ENCODE results near the gene SERTAD3.
A peak's percentile ranks its signal among the peaks of the same experiment; 100 is the strongest.
"Not testable (repeated sequence)": the region's sequence is repeated elsewhere in the genome, so short reads cannot be mapped to it uniquely, and the experiment has no call there.

The SERTAD3 gene

DNA sequence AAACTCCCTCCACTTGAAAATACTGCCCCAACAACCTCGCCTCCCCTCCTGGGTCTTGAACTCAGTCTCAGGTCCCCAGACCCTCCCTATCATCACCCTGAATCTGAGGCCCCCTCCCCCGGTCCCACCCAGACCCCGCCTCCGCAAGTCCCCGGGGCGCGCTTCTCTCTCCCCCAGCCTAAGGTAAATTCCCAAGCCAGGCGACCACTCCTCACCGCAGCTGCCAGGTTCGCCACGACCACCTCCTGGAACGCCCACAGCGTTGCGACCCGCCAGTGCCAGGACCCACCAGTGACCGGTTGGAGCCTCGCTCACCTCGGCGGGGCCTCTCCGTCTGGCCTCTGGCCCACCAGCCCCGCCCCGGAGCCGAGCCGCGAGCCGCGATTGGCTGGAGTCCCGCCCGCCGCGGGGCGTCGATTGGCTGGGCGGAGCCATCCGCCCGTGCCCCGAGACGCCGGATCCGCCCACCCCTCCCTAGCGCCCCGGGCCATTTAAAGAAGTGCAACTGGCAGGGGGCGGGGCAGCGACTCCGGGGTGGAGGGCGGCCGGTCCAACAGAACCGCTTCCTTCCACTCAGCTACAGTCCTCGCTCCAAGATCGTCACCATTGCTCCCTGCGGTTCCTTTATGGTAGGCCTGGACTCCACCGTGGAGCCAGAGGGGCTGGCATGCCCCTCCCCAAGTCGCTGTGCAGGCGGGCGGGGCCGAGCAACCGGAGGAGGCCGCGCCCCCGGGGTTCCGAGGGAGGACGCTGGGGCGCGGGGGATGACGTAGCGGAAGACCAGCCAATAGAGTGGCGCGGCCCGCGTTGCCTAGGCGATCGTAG lies at the start of gene SERTAD3:
SERTAD3 (minus strand) TSS at position 336 of the 825 bp plus-strand sequence. CDS start 2,255 bp downstream, outside the sequence.
- peak; percentile 95 for DNase-seq

DNA sequence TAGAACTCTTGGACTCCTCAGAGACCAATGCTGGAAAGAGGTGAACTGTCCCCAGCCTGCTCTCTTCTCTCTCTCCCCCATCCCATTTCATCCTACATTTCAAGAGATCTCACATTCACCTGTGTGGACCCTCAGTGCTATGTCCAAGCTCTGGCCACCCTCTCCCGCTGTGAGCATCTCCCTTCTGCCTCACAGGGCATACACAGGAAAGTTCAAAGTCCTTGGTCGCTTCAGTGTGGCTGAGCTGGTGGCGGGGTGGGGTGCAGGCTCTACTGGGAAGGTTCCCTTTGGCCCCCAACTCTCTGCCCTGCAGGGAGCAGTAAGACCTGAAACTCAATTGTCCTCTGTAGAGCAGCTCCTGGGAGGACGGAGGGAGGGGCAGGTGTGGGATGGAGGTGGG lies 49.6 kb upstream of the SERTAD3 start:
- no peak for DNase-seq

DNA sequence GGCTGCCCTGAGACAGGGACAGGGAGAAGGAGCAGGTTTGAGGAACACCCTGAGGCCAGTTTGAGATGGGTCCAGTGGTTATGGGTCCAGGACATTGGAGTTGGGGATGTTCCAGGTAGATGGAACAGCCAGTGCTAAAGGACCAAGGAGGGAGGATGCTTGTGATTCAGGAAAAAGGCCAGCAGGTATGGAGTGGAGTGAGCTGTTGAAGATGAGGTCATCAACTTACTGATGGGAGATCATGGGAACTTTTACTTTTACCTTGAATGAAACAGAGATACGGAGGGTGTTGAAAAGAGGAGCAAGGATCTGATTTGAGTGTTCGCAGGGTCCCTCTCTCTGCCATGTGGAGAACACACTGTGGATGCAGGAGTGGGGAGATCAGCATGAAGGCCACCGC lies 48.1 kb upstream of the SERTAD3 start:
- no peak for DNase-seq

GRCh38 chr19:40489882-40490230 lies 45.7 kb upstream of the SERTAD3 start:
- no peak for DNase-seq

GRCh38 chr19:40486017-40486416 lies 41.9 kb upstream of the SERTAD3 start:
- DNase-seq, result no peak

- not testable (repeated sequence) for DNase-seq
Observed at GRCh38 chr19:40475878-40476644, 31.9 kb upstream of the SERTAD3 start.

GRCh38 chr19:40474737-40475136 lies 30.6 kb upstream of the SERTAD3 start:
- DNase-seq, result no peak

DNA sequence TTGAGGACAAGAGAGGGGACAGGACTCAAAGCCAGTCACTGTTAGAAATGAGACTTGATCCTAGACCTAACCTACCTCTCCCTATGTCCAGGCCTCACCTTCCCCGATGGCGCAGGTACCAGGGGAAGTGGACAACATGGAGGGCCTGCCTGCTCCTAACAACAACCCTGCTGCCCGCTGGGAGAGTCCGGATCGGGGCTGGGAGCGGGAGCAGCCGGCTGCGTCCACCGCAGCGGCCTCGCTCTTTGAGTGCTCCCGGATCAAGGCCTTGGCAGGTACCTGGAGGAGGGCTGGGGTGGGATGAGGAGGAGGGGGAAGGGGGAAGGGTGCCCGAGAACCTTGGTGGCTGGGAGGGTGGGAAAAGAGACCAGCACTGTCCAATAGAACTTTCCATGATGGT lies 28.4 kb upstream of the SERTAD3 start:
- DNase-seq, result no peak

- DNase-seq, result no peak
Observed at GRCh38 chr19:40471111-40471510, 27.0 kb upstream of the SERTAD3 start.

- no peak for DNase-seq
Observed at GRCh38 chr19:40469011-40469410, 24.9 kb upstream of the SERTAD3 start.

- DNase-seq, result no peak
Observed at GRCh38 chr19:40466985-40467734, 23.0 kb upstream of the SERTAD3 start, which contains the start of gene SPTBN4. Gene SPTBN4, plus strand, starts transcription at chr19:40467001. Its CDS starts 5,621 bp downstream, at chr19:40472622.

DNA sequence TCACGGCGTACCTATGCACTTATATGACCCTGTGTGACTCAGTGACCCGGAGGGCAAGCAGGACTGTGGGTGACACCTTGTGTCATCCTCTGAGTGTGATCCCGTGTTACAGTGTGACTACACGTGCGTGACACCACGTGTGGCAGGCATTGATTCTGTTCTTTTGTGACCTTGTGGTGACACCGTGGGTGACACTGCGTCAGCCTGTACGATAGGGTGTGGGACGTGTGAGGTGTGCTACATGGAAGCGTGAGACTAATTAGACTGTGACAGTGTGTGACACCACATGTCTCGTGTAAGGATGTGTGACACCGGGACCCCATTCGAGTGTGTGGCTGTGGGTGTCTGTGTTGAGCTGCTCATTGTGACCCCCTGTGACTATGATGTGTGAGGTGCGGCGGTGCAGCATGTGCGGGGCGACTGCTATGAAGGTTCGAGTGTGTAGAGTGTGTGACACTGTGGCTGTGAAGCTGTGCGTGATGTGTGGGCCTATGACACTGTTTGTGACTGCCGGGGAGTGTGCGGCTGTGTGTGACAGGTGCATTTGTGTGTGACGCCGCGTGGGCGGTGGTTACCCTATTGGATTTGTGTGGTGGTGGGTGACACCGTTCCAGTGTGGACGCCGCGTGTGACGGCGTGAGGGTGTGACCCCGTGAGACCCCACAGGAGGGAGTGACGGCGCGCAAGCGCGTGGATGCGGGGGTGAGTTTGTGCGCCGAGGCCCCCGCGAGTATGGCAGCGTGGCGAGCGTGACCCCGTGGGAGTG lies 22.3 kb upstream of the SERTAD3 start:
- DNase-seq, result no peak

DNA sequence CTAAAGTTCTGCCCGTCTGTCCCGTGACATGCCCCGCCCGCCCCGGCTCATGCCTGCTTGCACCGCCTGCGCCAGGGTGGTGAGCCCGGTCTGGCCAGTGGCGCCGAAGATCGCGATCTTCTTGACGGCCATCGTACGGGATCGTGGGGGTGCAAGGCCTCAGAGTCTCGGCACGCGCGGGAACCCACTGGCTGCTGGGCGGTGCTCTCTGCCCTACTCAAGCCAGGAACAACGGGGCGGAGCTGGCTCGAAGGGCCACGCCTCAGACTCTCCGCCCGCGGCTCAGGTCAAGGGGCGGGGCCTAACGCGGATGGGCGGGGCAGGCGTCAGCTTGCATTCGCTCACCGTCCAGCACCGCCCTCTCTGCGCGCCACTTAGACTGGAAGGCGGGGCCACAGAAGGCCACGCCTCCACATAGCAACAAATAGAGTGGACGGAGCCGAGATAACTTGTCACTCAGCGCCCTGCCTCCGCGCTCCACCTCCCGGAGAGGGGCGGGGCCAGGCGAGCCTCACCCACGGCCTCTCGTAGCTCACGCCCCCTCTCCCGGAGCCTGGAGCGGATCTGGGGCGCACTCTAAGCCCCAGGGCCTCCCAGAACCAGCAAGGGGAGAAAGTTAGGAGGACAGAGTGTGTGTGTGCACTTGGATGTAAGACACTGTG lies 21.6 kb upstream of the SERTAD3 start, which contains the start of gene BLVRB:
BLVRB (minus strand) TSS at position 189 of the 662 bp plus-strand sequence; CDS start at position 132, 57 bp downstream.
- DNase-seq, result peak; percentile 95

DNA sequence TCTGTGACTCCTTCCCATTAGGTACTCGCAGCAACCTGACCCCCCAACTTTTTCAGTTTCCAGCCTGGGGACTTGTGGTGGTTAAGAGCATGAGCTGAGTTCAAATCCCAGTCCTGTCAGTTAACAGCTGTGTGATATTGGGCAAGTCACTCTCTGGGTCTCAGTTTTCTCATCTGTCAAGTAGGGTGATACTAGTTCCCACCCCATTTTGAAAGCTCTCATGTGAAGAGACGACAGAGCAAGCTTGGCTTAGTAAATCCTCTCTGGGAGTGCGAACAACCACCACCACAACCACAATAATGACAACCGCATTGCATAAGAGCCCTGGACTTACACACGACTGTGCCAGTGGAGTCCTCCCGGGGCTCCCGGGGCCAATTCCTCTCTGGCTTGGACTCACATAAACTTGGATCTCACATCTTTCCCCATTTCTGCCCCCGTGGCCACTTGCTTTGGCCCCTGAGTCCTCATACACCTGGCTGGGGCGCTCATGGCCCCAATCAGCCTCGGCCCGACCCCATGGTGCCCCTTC lies 21.0 kb upstream of the SERTAD3 start:
- peak; percentile 50 for DNase-seq

GRCh38 chr19:40464059-40465024 lies 20.2 kb upstream of the SERTAD3 start:
- peak; percentile 51 for DNase-seq

GRCh38 chr19:40463587-40464037 lies 19.5 kb upstream of the SERTAD3 start:
- DNase-seq, result not testable (repeated sequence)

DNA sequence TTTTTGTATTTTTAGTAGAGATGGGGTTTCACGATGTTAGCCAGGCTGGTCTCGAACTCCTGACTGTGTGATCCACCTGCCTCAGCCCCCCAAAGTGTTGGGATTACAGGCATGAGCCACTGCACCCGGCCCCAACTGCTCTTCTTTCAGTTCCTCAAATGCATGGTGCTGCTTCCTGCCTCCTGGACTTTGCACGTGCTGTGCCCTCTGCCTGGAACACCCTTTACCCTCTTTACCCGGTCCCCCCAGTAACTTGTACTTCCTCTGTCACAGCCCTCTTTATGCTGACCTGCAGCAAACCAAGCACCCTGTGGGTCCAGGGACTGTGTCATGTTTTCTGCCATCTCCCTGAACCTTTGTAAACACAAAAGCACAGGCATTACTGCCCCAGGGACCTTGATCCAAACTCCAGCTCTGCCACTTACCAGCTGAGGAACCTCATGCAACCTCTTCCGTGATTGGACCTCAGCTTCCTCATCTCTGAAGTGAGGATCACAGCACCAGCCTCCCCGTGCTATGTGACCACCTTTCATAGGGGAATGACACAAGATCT lies 17.6 kb upstream of the SERTAD3 start:
- no peak for DNase-seq

DNA sequence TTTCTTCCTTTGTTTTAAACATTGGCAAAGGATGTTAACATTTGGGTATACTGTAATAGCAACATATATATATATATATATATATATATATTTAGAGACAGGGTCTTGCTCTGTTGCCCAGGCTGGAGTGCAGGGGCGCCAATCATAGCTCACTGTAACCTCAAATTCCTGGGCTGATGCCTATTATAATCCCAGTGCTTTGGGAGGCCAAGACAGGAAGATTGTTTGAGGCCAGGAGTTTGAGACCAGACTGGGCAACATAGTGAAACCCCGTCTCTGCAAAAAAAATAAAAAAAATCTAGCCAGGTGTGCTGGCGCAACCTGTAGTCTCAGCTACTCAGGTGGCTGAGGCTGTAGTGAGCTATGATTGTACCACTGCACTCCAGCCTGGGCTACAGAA lies 16.1 kb upstream of the SERTAD3 start:
- DNase-seq, result no peak

DNA sequence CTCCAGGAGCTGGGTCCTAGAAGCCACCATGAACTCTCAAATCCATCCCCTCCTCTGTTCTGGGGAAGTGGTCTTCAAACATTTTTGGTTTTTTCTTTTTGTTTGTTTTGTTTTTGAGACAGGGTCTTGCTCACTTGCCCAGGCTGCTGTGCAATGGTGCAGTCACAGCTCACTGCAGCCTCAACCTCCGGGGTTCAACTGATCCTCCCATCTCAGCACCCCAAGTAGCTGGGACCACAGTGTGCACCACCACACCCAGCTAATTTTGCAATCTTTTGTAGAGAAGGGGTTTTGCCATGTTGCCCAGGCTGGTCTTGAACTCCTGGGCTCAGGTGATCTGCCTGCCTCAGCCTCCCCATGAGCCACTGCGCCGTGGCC lies 14.5 kb upstream of the SERTAD3 start:
- DNase-seq, result no peak
